Activated naive CD4-positive, alpha-beta T cell treated with anti-CD3 and anti-CD28 coated beads, Interleukin-2, amount 10 ng/mL, durations not matched to agents 7 days and 5 days (primary cell): ENCODE measurements around the gene ZNF155.

Source experiments
- CTCF ChIA-PET: fragments of 350-600 bp; sonication (Branson Sonifier 250); formaldehyde crosslinking; loops from one replicate; lab custom pipeline; 2021; ENCODE audit warnings: antibody characterized with exemption; lab: Charles Lee
- DNase-seq: peaks from one replicate; pipeline ENCODE4 v3.0.0-alpha.2; 2020
- H3K27ac Mint-ChIP-seq: one replicate; pipeline ENCODE4 v1.8.0; 2021; ENCODE audit warnings: mild to moderate bottlenecking, moderate library complexity, mixed read lengths
- H3K27me3 Mint-ChIP-seq: one replicate; pipeline ENCODE4 v1.8.0; 2021; ENCODE audit warnings: mild to moderate bottlenecking, mixed read lengths
- H3K36me3 Mint-ChIP-seq: one replicate; pipeline ENCODE4 v1.8.0; 2021; ENCODE audit warnings: mixed read lengths
- H3K4me1 Mint-ChIP-seq: one replicate; pipeline ENCODE4 v1.8.0; 2021; ENCODE audit warnings: mixed read lengths
- H3K4me3 Mint-ChIP-seq: one replicate; pipeline ENCODE4 v1.8.0; 2021; ENCODE audit warnings: mild to moderate bottlenecking, moderate library complexity, mixed read lengths
- H3K9me3 Mint-ChIP-seq: one replicate; pipeline ENCODE4 v1.8.0; 2021; ENCODE audit warnings: mixed read lengths

Gene ZNF155

GRCh38 chr19:43976732-43977131, 7.3 kb upstream of the ZNF155 start:
- Mint-ChIP-seq H3K4me1 (no peaks in the 10 kb centered on the region), H3K4me3 (no peak overlapping the region), H3K27ac (no peak overlapping the region), H3K36me3 (no peaks in the 10 kb centered on the region), H3K9me3 (peaks cover 31% of the 10 kb centered on the region), H3K27me3 (no peaks in the 10 kb centered on the region)
- CTCF ChIA-PET: no interaction called here
- no peak for DNase-seq

- Mint-ChIP-seq H3K27ac (peak overlapping the region; percentile 67), H3K4me1 (peaks cover 17% of the 10 kb centered on the region), H3K4me3 (peak overlapping the region; percentile 95), H3K36me3 (peaks cover 8% of the 10 kb centered on the region), H3K9me3 (peaks cover 7% of the 10 kb centered on the region), H3K27me3 (no peaks in the 10 kb centered on the region)
- CTCF ChIA-PET: no interaction called here
- no peak for DNase-seq
Measured at GRCh38 chr19:43983544-43983911, 460 bp upstream of the ZNF155 start.

- Mint-ChIP-seq H3K27ac (peak overlapping the region; percentile 87), H3K4me1 (peaks cover 17% of the 10 kb centered on the region), H3K36me3 (peaks cover 19% of the 10 kb centered on the region), H3K4me3 (peak overlapping the region; percentile 95), H3K27me3 (no peaks in the 10 kb centered on the region), H3K9me3 (peaks cover 9% of the 10 kb centered on the region)
- CTCF ChIA-PET: interaction anchor here (1.3 kb wide), 1 partner anchor 110 kb away, joined by 4 read pairs; no protein-coding TSS in a partner anchor
- no peak for DNase-seq
Measured at GRCh38 chr19:43984687-43985000, 656 bp downstream of the ZNF155 start.

DNA sequence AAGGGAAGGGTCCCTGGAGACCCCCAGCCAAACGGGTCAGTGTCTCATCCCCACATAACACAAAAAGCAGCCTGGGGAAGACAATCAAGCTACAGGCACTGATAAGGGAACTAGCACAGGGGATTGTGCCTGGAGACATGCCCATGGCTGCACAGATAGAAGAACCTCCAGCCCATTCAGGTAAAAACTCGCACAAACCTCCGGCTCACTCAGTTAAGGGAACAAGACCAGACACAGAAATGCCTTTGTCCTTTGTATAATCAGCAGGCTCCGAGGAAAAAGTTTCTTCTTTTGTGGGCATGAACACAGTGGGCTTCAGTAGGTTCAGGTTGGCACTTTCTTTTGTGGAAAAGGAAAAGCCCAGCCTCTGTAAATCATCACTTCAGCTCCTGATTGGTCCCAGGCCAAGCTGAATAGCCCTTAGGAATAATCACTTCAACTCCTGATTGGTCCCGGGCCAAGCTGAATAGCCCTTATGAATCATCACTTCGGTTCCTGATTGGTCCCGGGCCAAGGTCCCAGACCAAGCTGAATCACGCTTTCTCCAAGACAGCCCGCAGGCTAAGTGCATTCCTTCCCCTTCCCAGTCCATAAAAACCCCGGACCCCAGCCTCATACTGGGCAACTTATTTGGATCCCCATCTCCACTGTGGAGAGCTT, 13.8 kb downstream of the ZNF155 start:
- no peaks in the 10 kb centered on the region for H3K27me3 Mint-ChIP-seq
- peaks cover 10% of the 10 kb centered on the region for H3K4me1 Mint-ChIP-seq
- no peak overlapping the region for H3K4me3 Mint-ChIP-seq
- H3K27ac Mint-ChIP-seq: no peak overlapping the region
- peaks cover 53% of the 10 kb centered on the region for H3K36me3 Mint-ChIP-seq
- no peak for DNase-seq
- peaks cover 35% of the 10 kb centered on the region for H3K9me3 Mint-ChIP-seq
- CTCF ChIA-PET: no interaction called here

- peaks cover 41% of the 10 kb centered on the region for H3K9me3 Mint-ChIP-seq
- H3K36me3 Mint-ChIP-seq: peaks cover 37% of the 10 kb centered on the region
- CTCF ChIA-PET: no interaction called here
- H3K4me3 Mint-ChIP-seq: peak overlapping the region; percentile 99
- no peaks in the 10 kb centered on the region for H3K27me3 Mint-ChIP-seq
- H3K27ac Mint-ChIP-seq: peak overlapping the region; percentile 94
- DNase-seq: no peak
- H3K4me1 Mint-ChIP-seq: peaks cover 22% of the 10 kb centered on the region
Measured at GRCh38 chr19:44002212-44002565, 18.2 kb downstream of the ZNF155 start.

DNA sequence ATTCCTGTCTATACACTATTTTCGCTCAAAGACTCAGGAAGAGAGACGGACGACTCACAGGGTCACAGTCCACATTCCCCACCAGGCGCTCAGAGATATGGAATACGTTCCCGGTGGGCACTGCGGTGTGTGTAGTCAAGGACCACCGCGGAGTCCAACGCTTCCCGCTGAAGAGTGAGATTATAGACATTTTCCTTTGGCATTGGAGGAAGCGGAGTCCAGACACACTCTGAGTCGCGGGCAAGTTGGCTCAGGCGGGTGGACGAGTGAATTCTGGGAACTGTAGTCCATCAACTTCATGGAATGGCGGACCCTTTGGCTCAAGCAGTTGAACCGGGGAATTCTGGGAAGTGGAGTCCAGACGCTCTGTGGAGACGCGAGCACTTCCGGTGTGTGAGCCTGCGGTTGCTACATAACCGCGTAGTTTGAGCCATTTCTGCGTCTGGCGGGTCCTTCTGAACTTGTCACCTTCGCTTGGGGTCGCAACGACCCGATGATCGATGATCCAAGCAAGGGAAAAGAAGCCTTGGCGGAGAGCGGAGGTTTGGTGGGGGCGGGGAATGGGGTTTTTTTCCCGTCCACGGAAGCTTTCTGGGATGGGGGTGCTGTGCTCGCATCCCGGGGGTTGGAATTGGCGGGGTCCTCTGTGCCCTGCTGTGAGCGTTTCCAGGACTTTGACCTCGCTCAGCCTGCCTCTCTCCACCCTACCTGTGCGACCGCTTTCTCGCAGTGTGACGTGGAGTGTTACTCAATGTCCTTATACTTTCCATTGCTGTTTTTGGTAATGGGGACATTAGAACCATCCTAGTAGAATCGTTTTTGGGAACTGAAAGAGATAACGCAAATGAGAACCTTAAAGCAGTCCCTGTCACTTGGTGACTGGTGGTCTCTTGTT, 18.8 kb downstream of the ZNF155 start, which contains the start of gene ZNF230:
TSS of gene ZNF230 (plus strand) at position 392 of the 895 bp plus-strand sequence. CDS start 4,122 bp downstream, outside the sequence.
- peak; percentile 91 for DNase-seq
- peaks cover 43% of the 10 kb centered on the region for H3K36me3 Mint-ChIP-seq
- peak within 1 kb of the TSS; percentile 94 for H3K27ac Mint-ChIP-seq
- peaks cover 42% of the 10 kb centered on the region for H3K9me3 Mint-ChIP-seq
- CTCF ChIA-PET: interaction anchor here (1.8 kb wide), 1 partner anchor 92 kb away, joined by 6 read pairs; no protein-coding TSS in a partner anchor
- peaks cover 22% of the 10 kb centered on the region for H3K4me1 Mint-ChIP-seq
- no peaks in the 10 kb centered on the region for H3K27me3 Mint-ChIP-seq
- peak within 1 kb of the TSS; percentile 99 for H3K4me3 Mint-ChIP-seq

DNA sequence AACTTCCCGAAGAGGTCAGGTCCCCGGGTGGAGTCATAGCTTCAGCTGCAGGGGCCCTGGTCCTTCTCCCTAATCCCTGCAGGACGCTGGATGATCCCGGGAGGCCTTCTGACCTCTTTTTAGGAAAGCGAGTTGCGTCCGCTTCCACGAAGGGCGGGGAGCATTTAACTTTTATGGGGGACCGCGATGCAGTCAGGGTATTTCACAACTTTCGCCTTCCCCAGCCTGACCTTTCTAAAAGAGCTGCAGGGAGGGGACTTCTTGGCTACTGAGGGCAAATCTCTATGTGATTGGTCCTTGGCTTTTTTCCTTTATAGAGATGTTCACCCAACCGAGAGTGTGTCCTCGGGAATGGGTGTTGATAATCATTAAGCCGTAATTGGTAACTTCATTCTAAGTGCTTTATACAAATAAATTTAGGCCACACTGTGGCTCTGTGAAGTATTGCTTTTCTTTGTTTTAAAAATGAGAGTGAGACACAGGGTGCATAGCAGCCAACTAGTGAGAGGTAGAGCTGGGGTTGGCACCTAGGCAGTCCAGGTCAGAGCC, 19.5 kb downstream of the ZNF155 start:
- CTCF ChIA-PET: interaction anchor here (1.8 kb wide), 1 partner anchor 92 kb away, joined by 6 read pairs; no protein-coding TSS in a partner anchor
- Mint-ChIP-seq H3K9me3 (peaks cover 45% of the 10 kb centered on the region), H3K4me1 (peaks cover 22% of the 10 kb centered on the region), H3K27me3 (no peaks in the 10 kb centered on the region), H3K27ac (peak overlapping the region; percentile 94), H3K36me3 (peaks cover 45% of the 10 kb centered on the region), H3K4me3 (peak overlapping the region; percentile 99)
- DNase-seq: peak; percentile 28

- no peak overlapping the region for H3K27ac Mint-ChIP-seq
- H3K36me3 Mint-ChIP-seq: peaks cover 64% of the 10 kb centered on the region
- CTCF ChIA-PET: no interaction called here
- no peak for DNase-seq
- peaks cover 22% of the 10 kb centered on the region for H3K4me1 Mint-ChIP-seq
- H3K9me3 Mint-ChIP-seq: peaks cover 57% of the 10 kb centered on the region
- H3K27me3 Mint-ChIP-seq: no peaks in the 10 kb centered on the region
- H3K4me3 Mint-ChIP-seq: no peak overlapping the region
Measured at GRCh38 chr19:44005973-44006372, 22.0 kb downstream of the ZNF155 start.

DNA sequence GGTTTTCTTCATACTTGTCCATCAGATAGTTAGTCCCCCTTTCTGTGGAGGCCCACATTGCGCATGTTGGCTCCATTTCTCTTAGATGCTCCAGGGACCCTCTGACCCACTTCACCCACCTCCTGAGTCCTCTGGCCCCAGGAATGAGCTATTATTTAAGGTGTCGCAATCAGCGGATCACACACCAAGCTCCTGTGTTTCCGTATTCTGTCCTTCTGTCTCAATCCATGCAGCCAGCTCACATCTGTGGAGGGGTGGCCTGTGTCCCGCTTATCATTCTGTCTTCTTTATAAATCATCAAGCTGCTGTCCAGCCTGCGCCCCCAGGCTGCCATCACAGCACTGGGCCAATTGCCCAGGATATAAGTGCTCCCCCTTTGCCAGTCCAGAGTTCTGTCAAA, 23.5 kb downstream of the ZNF155 start:
- Mint-ChIP-seq H3K27ac (no peak overlapping the region), H3K36me3 (peaks cover 68% of the 10 kb centered on the region), H3K4me1 (peaks cover 15% of the 10 kb centered on the region), H3K9me3 (peaks cover 60% of the 10 kb centered on the region), H3K27me3 (no peaks in the 10 kb centered on the region), H3K4me3 (no peak overlapping the region)
- CTCF ChIA-PET: no interaction called here
- DNase-seq: no peak

GRCh38 chr19:44010468-44010867, 26.5 kb downstream of the ZNF155 start:
- Mint-ChIP-seq H3K4me1 (no peaks in the 10 kb centered on the region), H3K4me3 (no peak overlapping the region), H3K36me3 (peaks cover 65% of the 10 kb centered on the region), H3K9me3 (peaks cover 73% of the 10 kb centered on the region), H3K27me3 (no peaks in the 10 kb centered on the region), H3K27ac (no peak overlapping the region)
- CTCF ChIA-PET: no interaction called here
- no peak for DNase-seq

DNA sequence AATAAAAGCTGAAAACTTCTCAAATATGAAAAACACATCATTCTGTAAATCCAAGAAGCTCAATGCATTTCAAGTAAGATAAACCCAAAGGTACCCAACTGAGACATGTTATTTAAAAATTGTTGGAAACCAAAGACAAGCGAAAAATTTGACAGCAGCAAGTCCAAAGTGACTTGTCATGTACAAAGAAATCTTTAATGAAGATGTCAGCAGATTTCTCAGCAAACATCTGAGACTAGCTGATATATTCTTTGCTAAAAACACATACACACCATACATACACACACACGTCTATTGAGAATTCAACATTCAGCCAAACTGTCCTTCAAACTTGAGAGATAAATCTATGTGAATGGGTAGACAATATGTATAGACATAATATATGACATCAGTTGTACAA, 35.5 kb downstream of the ZNF155 start:
- H3K9me3 Mint-ChIP-seq: peaks cover 28% of the 10 kb centered on the region
- H3K27me3 Mint-ChIP-seq: no peaks in the 10 kb centered on the region
- H3K27ac Mint-ChIP-seq: no peak overlapping the region
- DNase-seq: no peak
- H3K36me3 Mint-ChIP-seq: no peaks in the 10 kb centered on the region
- H3K4me1 Mint-ChIP-seq: peaks cover under 1% of the 10 kb centered on the region
- H3K4me3 Mint-ChIP-seq: no peak overlapping the region
- CTCF ChIA-PET: no interaction called here

DNA sequence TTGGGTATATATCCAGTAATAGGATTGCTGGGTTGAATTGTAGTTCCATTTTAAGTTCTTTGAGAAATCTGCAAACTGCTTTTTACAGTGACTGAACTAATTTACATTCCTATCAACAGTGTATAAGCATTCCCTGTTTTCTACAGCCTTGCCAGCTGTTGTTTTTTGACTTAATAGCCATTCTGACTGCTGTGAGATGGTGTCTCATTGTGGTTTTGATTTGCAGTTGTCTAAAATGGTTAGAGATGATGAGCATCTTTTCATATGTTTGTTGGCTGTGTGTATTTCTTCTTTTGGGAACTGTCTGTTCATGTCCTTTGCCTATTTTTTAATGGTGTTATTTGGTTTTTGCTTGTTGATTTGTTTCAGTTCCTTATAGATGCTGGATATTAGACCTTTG, 37.2 kb downstream of the ZNF155 start:
- CTCF ChIA-PET: no interaction called here
- Mint-ChIP-seq H3K9me3 (peaks cover 27% of the 10 kb centered on the region), H3K27ac (no peak overlapping the region), H3K36me3 (peaks cover 12% of the 10 kb centered on the region), H3K27me3 (no peaks in the 10 kb centered on the region), H3K4me3 (no peak overlapping the region), H3K4me1 (peaks cover 17% of the 10 kb centered on the region)
- DNase-seq: no peak

- Mint-ChIP-seq H3K36me3 (peaks cover 43% of the 10 kb centered on the region), H3K4me1 (peaks cover 18% of the 10 kb centered on the region), H3K27me3 (no peaks in the 10 kb centered on the region), H3K9me3 (peaks cover 38% of the 10 kb centered on the region), H3K4me3 (peak overlapping the region; percentile 92), H3K27ac (peak overlapping the region; percentile 82)
- CTCF ChIA-PET: no interaction called here
- DNase-seq: no peak
Measured at GRCh38 chr19:44024900-44025216, 40.9 kb downstream of the ZNF155 start.

GRCh38 chr19:44025217-44025936, 41.4 kb downstream of the ZNF155 start, which contains the start of gene ZNF222:
Gene ZNF222, plus strand, starts transcription at chr19:44025379. Its CDS starts 58 bp downstream, at chr19:44025437.
- H3K36me3 Mint-ChIP-seq: peaks cover 48% of the 10 kb centered on the region
- peaks cover 18% of the 10 kb centered on the region for H3K4me1 Mint-ChIP-seq
- DNase-seq: peak; percentile 88
- peaks cover 39% of the 10 kb centered on the region for H3K9me3 Mint-ChIP-seq
- H3K27me3 Mint-ChIP-seq: no peaks in the 10 kb centered on the region
- peak within 1 kb of the TSS; percentile 92 for H3K4me3 Mint-ChIP-seq
- CTCF ChIA-PET: interaction anchor here (1.6 kb wide), 1 partner anchor 70 kb away, joined by 4 read pairs; no protein-coding TSS in a partner anchor
- peak within 1 kb of the TSS; percentile 82 for H3K27ac Mint-ChIP-seq
